Right ventricle myocardium superior (tissue), 1 donor: ENCODE data around the gene NEK6. TPM values are rescaled to one million over a fixed set of nuclear protein-coding genes. Genes with fewer than 3 reads are reported as not detected.
A peak's percentile ranks its signal among the peaks of the same experiment; 100 is the strongest.
"Not testable (repeated sequence)": the region's sequence is repeated elsewhere in the genome, so short reads cannot be mapped to it uniquely, and the experiment has no call there.

Experiments
- ATAC-seq: fragments of 200-7000 bp; cut with Tn5 transposase; one replicate; pipeline ENCODE4 v1.9.1; 2020; ENCODE audit warnings: mild to moderate bottlenecking; ENCODE audit not compliant: poor library complexity
- DNase-seq: peaks from one replicate; pipeline ENCODE4 v3.0.0-alpha.2; 2020
- intact Hi-C: fragments of 100-400 bp; cut with DNase I; formaldehyde crosslinking; loops from one replicate; pipeline ENCODE4 v1.11.2; 2022
- total RNA-seq: library from RNA; stranded (reverse); fragmentation: NEBNext Ultra II Directional; extraction: Animal tissue kit (Norgen Biotek cat#: 25700); gene quantifications from one replicate; pipeline ENCODE4 v1.2.1, GENCODE V29; 2021
- donor health status: DM: no; HTN: yes; CAD: no; lungs with severe emphysema.

The NEK6 gene
- total RNA-seq, 1 donor from 2014 or later: 10.3 TPM

- no peak for DNase-seq
- intact Hi-C loops: no loop called here
- no peak for ATAC-seq
Observed at GRCh38 chr9:124222109-124222508, 35.6 kb upstream of the NEK6 start.

DNA sequence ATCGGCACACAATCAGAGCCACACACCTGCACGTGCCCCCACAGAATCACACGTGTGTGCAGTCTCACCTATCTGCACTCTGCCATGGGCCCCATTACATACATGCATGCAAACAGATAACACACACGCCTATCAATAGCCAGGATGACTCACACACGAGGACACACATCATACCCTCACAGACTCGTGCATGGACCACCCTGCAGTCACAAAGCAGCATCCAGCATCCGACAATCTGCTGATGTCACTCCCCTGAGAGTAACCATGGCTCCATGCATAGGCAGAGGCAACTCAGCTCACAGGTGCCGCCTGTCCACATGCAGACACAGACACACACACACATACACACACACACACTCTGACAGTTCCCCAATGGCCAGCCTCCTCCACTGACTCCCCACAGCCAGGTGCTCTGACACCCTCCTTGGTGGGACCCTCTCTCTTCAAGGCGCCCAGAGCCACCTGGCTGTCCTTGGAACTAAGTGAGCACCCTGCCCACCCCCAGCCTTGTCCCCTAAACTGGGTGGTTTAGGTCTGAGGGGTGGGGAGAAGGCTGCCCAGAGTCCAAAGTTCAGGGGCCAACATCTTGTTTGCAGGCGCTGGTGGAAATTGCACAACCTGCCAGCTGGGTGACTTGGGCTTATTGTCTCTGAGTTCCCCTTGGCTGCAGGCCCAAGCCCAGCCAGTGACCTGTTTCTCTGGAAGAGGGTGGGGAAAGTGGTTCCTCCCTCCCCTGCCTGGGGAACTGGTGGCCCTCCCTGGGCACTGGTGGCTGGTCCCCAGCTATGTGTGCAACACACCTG lies 34.6 kb upstream of the NEK6 start:
- peak; percentile 91 for DNase-seq
- peak; percentile 71 for ATAC-seq
- intact Hi-C loops: no loop called here

GRCh38 chr9:124225945-124226344 lies 31.8 kb upstream of the NEK6 start:
- DNase-seq (no peak), ATAC-seq (no peak)
- intact Hi-C loops: no loop called here

- DNase-seq (no peak), ATAC-seq (no peak)
- intact Hi-C loops: no loop called here
Observed at GRCh38 chr9:124228516-124228915, 29.2 kb upstream of the NEK6 start.

- DNase-seq: no peak
- ATAC-seq: no peak
- intact Hi-C loops: no loop called here
Observed at GRCh38 chr9:124231095-124231737, 26.5 kb upstream of the NEK6 start.

DNA sequence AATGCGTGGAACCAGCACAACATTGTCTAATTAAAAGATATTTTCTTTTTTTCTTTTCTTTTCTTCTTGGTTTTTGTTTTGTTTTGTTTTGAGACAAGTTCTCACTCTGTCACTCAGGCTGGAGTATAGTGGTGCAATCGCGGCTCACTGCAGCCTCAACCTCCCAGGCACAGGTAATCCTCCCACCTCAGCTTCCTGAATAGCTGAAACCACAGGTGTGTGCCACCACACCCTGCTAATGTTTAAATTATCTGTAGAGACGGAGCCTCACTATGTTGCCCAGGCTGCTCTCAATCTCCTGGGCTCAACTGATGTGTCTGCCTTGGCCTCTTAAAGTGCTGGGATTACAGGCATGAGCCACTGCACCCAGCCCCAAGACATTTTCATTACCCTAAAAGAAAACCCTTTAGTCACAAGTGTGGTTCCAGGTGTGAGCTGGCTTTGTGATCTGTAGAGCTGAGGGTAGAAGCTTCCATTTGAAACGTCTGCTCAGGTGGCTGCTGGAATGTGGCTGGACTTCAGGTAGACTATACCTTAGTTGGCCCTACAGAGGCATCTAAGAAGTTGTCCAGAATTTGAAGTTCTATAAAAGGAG lies 19.1 kb upstream of the NEK6 start:
- no peak for DNase-seq
- intact Hi-C loops: no loop called here
- ATAC-seq: no peak

DNA sequence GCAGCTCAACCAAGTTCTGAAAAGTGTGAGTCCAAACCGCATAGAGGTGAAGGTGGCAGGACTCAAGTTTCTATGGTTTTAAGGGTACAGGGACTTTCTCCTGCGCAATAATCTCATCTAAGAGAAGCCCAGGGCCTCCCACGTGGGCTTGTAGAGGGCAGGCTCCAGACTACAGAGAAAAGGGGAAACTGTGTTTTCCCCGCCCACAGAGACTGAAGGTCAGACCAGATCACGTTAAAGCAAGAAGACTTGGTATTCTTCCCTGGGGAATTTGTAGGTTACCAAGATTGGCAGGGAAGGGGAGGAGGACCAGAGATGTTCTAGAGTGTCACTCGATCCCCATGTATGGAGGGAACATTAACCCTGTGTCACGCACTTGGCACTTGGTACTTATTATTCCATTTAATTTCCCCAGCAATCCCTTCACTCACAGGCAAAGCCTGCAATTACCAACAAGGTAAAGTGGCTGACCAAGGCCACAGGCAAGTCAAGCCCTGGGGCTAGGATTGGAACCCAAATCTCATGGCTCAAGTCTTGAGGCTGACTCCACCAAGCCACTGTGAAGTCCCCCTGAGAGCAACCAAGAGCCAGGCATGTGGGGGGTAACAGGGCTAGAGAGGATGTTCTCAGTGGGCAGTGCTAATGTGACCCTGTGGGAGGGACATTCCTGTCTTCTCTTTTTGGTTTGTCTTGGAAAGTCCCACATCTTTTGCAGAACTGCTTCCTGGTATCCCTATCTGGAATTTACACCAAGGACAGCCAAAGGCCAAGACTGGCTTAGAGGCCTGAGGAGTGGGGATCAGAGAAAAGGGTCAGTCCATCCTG lies 18.3 kb upstream of the NEK6 start:
- ATAC-seq (peak; percentile 40), DNase-seq (no peak)
- intact Hi-C loops: no loop called here

GRCh38 chr9:124242331-124243194 lies 15.2 kb upstream of the NEK6 start:
- ATAC-seq (peak; percentile 74), DNase-seq (peak; percentile 52)
- intact Hi-C loops: no loop called here

DNA sequence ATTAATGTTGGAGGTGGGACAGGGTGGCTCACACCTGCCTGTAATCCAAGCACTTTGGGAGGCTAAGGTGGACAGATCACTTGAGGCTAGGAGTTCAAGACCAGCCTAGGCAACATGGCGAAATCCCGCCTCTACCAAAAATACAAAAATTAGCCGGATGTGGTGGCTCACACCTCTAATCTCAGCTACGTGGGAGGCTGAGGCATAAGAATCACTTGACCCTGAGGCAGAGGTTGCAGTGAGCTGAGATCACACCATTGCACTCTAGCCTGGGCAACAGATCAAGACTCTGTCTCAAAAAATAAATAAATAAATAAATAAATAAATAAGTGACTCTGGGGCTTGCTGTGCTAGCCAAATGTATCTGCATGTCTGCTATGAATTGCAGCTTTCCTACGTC lies 10.4 kb upstream of the NEK6 start:
- DNase-seq, ATAC-seq, intact Hi-C loops: not testable (repeated sequence)

DNA sequence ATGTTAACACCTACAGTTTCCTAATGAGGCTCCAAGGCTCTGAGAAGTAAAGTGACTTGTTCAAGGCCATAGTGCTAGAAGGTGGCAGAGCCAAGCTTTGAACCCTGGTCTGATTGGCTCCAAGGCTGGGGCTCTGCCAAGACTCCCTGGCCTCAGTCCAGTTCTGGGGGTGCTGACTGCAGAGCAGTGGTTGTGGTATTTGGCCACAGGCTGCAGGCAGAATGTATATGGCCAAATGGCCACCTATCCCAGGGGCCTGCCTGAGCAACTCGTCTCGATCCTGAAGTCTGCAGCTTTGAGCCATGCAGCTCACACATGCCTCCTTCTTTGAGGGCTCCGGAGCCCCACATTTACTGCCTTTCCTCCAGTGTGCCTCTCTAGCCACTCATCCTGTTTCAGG lies 9.7 kb upstream of the NEK6 start:
- no peak for ATAC-seq
- DNase-seq: no peak
- intact Hi-C loops: no loop called here

DNA sequence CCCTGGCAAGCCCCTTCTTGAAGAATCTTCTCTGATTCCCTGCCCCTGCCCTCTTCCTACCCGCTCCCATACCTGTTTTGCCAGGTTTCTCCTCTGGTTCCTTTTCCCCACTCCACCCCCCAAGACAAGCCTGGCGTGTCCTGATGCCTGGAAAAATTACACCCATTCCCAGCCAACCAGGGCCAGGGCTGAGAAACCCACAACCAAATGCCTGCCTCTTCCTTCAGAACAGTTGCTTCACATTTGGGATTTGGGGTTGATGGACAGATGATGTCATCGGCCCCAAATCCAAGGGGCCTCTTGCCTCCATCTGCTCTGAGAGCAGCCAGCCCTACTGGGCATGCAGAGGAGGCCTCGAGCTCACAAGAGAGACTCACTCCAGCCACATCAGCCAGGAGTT lies 8.8 kb upstream of the NEK6 start:
- no peak for DNase-seq
- intact Hi-C loops: no loop called here
- ATAC-seq: no peak

- intact Hi-C loops: no loop called here
- ATAC-seq (peak; percentile 46), DNase-seq (no peak)
Observed at GRCh38 chr9:124251204-124251603, 6.5 kb upstream of the NEK6 start.

GRCh38 chr9:124251605-124252378 lies 6.0 kb upstream of the NEK6 start:
- intact Hi-C loops: no loop called here
- no peak for DNase-seq
- ATAC-seq: peak; percentile 19

DNA sequence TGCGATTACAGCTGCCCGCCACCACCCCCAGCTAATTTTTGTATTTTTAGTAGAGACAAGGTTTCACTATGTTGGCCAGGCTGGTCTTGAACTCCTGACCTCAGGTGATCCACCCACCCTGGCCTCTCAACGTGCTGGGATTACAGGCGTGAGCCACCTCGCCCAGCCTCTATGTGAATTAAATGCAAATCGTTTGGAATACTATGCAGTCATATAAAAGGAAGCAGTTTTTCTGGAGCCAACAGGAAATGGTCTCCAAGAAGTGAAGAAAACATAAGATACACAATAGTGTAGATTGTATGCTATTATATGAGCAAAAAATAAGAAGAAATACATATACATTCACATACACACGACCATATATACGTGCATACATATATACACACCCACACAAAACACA lies 4.9 kb upstream of the NEK6 start:
- intact Hi-C loops, DNase-seq, ATAC-seq: not testable (repeated sequence)

- DNase-seq (no peak), ATAC-seq (no peak)
- intact Hi-C loops: no loop called here
Observed at GRCh38 chr9:124254261-124254682, 3.5 kb upstream of the NEK6 start.

DNA sequence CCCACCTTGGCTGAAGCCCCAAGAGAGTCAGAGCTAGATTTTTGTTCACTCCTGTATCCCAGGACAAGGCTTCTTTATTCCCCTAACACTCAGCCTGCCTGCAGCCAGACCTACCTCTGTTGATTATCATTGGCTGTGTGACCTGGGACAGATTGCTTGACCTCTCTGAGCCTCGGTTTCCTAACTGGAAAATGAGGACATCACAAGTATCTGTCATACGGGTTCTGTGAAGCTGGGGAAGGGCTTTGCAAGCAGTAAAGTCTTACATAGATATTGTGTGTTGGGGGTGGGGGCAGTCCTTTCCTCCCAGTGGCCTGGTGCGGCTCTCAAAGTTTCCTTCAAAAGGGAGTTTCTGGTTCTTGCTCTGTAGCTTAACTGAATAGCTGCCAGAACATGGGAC lies 2.5 kb upstream of the NEK6 start:
- ATAC-seq (no peak), DNase-seq (no peak)
- intact Hi-C loops: no loop called here

- ATAC-seq (no peak), DNase-seq (peak; percentile 20)
- intact Hi-C loops: no loop called here
Observed at GRCh38 chr9:124256517-124257069, 1.2 kb upstream of the NEK6 start.
